HG03159 (cell line): Measurements from ENCODE around the gene TMEM69.
"Not testable (repeated sequence)": the region's sequence is repeated elsewhere in the genome, so short reads cannot be mapped to it uniquely, and the experiment has no call there.

Experiments
- ATAC-seq: cut with Tn5 transposase; IDR thresholded peaks from one replicate; pipeline ENCODE4 v1.9.1; 2021; ENCODE audit warnings: mild to moderate bottlenecking, moderate library complexity; ENCODE audit not compliant: unreplicated experiment

Gene TMEM69

GRCh38 chr1:45730780-45731319, 42.9 kb downstream of the TMEM69 start:
- ATAC-seq: no peak

GRCh38 chr1:45739137-45739536, 51.2 kb downstream of the TMEM69 start:
- ATAC-seq: no peak

- not testable (repeated sequence) for ATAC-seq
Measured at GRCh38 chr1:45739641-45740156, 51.7 kb downstream of the TMEM69 start.
